HG02938 (cell line): Measurements from ENCODE around the gene SPOCK2.

Experiments used
- ATAC-seq: cut with Tn5 transposase; IDR thresholded peaks from one replicate; pipeline ENCODE4 v1.9.1; 2021; ENCODE audit warnings: mild to moderate bottlenecking, moderate library complexity; ENCODE audit not compliant: unreplicated experiment

Gene SPOCK2

DNA sequence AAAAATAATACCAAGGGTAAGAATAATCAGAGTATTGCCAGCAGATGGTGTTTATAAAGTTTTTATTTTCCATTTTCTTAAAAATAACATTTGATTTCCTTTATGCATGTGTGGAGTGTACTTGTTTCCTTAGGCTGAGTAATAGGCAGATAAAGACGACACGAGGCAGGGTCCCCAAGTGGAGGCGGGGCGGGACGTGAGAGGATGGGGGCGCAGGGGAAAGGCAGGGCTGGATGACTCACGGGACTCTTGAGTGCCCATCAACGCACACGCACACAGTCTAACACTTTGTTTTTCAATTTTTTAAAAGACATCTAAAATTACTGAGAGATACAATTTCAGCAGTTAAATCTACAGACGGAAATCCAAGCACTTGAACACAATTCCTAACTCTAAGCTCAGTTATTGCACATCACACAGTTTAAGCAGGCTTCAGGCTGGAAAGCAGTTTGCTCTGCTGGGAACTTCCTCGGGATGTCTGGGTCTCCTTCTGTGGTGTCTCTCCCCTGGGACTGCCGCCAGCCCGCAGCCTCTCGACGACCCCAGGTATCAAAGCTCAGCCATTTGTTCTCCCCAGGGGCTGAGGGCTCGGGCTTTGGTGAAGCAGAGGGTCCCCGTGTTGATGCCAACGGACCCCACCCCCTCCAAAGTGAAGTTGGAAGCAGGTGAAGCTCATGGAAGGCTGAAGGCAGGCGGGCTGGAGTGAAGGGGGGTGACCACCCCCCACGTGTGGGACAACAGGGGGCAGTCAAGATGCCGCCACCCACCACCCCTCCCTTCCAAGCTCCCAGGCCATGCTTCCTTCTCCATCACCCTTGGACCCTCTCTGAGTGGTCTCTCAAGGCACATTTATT is 29.1 kb downstream of the SPOCK2 start:
- ATAC-seq = no peak

DNA sequence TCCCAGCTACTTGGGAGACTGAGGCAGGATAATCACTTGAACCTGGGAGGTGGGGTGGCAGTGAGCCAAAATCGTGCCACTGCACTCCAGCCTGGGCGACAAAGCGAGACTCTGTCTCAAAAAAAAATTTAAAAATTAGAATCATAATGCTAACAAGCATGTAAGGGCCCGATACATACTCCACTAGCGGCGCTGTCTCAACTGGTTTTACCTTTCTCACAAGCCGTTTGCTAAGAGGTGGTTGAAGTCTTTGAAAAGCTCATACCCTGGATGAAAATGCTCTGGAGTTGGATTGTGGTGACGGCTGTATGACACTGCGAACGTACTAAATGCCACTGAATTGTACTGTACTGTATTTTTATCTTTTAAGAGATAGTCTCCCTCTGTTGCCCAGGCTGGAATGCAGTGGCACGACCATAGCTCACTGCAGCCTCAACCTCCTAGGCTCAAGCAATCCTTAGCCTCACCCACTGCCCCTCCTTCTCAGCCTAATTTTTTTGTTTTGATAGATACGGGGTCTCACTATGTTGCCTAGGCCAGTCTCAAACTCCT is 29.9 kb downstream of the SPOCK2 start:
- ATAC-seq = no peak

DNA sequence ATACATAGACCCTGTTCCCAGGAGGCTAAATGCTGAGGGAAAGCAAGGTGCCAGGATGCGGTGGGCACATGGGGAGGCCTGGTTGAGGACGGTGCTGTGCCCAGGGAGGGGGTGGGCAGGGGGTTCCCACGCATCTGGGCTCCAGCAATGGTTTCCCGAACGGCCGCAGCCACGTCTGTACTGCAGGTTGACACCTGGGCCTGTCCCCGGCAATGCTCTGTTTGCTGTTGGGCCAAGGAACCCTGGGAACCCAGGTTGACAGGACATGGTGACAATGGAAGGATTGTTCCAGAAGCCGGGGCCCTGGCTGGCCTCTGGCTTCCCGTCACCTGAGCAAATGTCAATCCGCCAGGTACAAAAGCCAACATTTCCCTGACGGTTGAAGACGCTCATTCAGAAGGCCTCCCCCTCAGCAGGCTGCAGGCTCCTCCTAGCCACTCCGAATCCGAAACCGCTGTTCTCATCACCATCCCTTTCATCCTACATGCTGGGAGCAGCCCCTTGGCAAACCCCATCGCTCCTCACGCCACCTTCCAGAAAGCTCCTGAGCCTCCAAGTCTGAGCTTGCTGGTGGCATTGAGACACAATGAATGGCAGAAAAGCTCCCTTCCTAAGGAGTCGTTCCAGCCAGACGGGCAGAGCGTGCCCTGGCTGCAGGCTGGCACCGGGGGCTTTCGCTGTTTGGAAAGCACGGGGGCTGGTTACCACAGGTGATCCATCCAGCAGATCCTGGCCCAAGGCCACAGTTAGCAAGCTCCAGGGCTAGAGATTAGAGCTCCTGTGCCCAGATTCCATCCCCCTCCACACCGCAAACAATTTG is 31.2 kb downstream of the SPOCK2 start:
- no peak for ATAC-seq

DNA sequence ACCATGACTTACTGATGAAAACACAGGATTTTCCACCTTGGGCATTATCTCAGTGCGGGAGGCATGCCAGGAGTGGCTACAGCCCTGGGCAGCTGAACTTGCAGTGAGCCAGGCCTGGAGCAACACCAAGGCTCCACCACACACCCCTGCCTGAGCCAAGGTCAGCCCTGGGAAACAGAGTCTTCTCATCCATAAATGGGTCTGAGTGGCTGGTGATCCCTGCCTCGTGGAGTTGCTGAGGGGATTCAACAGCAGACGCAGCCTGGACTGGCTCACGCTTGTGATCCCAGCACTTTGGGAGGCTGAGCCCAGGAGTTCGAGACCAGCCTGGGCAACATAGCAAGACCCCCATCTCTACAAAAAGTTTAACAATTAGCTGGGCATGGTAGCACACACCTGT is 32.2 kb downstream of the SPOCK2 start:
- no peak for ATAC-seq

DNA sequence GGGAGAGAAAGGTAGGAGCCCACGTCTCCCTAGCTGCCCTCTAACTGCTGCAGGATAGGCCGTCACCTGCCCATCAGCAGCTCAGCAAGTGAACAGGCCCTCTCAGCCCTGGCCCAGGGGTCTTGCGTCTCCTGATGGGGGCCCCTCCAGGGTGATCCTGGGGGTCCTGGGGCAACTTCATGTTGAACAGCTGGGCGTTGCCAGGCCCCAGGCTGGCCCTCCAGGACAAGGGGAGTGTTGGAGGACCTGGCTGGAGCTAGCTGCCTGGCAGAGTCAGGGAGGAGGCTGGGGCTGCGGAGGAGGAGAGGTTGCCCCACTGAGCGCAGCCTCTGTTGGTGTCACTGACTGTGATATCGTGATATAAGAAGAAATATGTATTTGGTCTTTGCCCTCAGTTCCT is 34.7 kb downstream of the SPOCK2 start:
- no peak for ATAC-seq

DNA sequence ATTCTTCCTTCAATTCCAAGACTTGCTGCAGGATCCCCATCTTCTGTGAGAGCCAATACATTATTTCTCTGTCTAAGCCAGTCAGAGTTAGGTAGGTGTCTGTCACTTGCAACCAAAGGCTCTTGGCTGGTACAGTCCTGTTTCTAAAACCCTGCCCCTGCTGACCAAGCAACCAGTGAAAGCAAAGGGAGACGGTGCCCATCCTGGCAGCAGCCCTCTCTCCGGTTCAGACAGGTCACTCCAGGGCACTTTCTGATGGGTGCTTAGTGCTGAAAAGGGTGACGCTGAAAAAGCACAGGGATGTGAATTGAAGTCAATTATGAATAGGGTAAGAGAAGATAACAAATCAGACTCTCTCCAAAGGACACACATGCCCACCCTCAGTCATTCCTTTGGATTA is 37.5 kb downstream of the SPOCK2 start:
- no peak for ATAC-seq

DNA sequence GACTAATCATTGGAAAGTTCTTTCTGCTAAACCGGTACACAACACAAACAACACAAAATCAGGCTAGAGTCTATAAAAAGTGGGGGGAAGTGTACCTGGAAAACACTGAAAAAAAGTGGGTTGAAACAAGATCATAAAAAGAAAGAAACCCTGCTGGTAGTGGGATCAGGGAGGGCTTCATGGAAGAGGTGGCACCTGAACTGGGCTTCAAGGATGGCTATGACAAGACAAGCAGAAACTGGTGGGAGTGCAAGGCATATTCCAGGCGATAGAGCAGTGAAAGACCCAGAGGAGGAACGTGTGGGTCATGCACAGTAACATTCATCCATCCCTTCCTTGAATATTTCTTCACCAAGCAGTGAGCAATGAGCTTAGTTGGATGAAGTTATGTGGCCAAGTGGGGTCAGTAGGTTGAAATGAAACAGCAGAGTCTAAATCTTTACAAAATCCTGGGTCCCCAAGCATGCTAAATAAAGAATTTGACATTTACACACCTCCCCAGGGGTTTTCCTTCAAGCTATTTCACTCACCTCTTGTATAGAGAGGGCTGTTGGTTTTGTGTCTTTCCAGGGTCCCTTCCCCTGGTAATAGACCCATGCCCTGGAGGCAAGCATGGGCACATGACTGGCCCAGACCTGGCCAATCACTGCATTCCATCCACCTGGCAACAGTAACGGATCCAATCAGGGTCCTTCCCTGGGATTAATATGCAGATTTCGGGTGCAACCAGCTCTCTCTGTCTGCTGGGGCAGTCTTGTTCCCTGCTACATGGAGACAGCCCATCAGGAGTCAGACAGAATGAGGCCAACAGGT is 38.2 kb downstream of the SPOCK2 start:
- no peak for ATAC-seq

DNA sequence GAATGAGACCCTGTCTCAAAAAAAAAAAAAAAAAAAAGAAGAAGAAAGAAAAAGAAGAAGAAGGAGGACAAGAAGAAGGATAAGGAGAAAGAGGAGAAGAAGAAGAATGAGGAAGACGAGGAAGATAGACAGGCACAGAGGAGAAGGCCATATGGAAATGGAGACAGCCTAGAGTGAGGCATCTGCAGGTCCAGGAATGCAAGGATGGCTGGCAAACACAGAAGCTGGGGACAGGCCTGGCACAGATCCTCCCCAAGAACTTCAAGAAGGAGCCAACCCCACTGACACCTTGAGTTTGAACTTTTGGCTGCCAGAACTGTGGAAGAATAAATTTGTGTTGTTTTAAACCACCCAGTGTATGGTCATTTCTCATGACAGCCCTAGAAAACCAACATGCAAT is 38.9 kb downstream of the SPOCK2 start:
- ATAC-seq = no peak

DNA sequence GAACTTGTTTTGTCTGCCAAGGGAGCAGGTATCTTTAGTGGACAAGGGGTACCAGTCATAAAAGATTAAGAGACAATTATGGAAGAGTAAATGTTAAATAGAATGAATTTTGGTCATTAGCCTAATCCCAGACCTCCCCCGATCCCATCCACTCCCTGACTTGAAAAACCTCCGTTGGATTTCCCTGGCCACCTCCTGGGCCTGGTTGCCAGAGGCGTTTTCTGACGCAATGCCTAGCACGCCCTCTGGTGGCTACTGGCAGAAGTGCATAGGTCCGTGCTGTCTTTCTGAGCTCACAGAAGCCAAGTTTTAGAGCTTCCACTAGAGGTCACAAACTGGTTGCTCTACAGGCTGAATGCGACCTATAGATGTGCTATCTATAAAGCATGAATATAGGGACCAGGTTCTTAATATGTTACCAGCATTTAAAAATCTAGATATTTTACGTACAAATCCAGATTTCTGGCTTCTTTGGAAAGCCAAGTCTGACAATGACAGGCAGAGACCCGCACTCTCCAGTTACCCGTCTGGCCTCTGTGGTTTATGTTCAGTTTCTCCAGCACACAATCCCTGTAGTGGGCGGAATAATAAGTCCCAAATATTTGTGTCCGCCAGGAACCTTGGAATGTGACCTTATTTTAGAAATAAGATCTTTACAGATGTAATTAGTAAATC is 39.8 kb downstream of the SPOCK2 start:
- ATAC-seq = no peak

DNA sequence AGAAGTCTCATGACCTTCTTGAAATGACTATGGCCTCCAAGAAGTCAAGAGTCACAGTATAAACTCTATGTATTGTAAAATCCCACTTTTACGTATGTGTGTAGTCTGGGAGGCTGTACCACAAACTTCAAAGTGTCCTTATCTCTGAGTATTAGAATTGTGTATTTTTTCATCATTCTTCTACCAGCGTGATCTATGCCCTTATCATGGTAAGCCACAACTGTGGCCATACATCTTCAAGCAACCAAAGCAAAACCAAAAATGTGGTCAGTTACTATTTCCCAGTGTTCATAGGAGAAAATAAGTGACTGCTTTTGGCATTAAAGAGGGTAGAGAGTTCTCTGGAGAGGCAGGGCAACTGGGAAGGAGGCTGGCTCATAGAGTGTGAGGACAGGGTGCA is 42.8 kb downstream of the SPOCK2 start:
- no peak for ATAC-seq

DNA sequence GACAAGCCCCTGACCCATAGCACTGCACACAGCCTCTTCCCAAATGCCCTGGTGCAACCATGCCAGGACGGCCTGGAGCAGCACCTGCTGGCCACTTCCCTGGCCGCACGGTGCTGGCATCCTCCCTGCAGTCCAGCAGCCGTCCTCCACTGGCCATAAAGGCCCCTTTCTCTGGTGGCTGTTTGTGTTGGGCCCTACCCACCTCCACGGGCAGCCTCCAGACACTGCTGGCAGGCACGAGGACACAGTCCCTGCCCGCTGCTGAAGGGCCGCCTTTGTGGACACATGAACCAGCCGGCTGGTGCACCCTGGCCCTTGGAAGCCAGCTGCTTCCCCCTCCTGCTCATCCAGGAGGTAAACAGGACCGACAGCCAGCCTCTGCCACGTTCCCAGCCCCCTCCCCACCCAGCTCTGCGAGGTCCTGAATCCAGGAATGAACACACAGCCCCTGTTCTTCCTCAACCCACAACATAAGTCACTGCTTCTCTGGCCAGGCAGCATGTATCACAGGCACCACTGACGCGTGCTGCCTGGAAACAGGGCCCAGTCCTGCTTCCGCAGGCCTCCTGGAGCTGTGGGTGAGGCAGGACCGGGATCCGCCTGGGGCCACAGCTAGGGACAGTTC is 43.8 kb downstream of the SPOCK2 start:
- ATAC-seq = no peak

DNA sequence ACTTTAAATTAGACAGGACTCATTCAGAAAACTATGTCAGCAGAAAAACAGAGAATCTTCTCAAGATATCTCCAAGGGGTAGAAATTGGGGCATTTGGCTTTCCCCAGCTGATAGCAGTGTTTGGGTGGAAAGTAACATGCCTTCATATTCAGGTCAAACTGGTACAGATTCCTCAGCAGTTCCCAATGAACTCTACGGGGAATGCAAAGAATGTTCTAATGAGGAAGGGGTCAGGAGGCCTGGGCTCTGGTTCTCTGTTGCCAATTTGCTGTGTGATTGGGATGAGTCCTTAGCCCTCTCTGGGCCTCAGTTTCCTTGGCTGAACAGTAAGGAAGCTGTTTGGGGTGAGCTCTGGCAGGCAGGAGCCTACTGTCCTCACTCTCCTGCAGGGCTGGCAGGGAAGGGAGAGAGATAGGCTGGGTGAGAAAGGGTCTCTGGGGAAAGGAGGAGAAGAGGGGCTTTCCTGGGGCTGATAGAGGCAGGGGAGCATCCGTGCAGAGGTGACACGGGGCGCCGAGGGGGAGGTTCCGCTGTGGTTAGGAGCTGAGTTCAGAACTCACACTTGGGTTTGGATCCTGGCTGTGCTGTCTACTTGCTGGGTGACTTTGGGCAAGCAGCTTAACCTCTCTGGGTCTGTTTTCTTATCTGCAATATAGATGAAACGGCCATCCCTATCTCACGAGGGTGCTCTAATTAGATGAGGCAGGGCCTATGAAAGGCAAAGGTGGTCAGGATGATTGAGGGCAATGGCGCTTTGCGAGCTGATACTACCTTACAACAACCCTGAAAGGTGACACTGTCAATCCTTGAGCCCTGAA is 45.1 kb downstream of the SPOCK2 start:
- ATAC-seq = no peak

DNA sequence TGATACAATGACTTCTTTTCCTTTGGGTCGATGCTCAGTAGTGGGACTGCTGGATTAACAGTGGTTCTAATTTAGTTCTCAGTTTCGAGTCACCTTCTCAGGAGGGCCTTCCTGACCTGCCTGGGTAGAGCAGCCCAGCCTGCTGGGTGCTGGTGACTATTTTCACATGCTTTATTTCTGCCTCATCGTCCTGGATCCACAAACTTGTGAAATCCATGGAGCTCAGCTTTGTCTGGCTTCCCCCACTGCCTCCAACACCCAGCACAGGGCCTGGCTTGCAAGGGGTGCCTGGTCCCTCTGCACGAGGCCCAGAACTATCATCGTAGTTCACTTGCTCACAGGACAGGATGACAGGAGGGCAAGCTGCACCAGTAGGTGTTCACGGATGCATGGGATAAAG is 46.9 kb downstream of the SPOCK2 start:
- no peak for ATAC-seq

DNA sequence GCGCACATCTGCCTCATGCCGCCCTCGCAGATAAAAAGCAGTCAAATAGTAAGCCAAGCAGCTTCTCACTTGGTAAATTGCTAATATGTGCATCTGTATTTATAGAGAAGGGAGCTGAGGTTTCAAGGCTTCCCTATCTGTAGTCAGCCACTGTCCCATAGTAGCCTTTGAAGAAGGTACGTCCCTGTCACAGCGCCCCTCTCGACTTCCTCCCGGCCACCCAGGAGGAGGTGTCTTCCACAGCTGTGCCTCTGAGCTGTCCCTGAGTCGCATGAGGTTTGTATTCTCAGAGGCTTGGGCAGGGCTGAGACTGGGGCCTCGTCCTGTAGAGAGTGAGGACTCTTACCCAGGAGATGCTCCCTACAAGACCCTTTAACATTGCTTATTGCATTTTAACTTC is 49.0 kb downstream of the SPOCK2 start:
- no peak for ATAC-seq

DNA sequence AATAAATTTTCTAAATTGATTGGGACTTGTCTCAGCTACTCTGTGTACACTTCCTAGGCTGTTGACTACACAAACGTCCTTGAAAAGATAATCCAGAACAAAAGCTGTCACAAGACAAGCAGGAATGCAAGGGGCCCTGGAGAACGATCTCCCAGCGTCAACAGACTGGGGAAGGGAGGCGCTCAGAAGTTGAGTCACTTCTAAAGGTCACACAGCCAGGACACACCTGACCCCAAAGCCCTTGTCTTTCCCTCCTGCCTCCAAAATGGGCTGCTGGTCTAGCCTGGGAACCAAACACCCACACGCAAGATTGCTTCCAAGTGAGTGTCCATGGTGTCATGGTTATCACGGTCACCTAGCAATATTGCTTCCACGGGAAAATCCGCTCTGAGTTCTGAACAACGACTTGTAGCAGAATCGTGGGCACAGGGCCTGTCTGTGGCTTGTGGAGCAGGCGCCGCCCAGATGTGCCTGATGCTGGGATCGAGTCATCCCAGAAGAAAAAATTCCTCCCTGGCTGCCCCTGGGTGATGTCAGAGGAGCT is 49.8 kb downstream of the SPOCK2 start:
- ATAC-seq = no peak

DNA sequence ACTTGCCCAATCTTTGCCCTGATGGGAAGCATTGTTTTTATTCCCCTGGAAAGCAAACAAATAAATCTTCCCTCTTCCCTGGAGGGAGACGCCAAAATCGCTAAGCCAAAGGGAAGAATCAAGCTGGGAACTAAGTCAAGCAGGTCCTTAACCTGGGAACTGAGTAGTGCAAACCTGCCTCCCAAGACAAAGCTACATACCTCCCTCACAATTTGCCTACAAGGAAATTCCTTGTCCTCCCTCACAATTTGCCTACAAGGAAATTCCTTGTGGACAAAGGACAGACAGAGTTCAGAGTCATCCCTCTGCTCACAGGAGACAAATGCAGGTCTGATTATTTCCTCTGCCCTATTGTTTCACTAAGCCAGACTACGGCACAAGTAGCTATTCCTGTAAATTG is 50.5 kb downstream of the SPOCK2 start:
- no peak for ATAC-seq

DNA sequence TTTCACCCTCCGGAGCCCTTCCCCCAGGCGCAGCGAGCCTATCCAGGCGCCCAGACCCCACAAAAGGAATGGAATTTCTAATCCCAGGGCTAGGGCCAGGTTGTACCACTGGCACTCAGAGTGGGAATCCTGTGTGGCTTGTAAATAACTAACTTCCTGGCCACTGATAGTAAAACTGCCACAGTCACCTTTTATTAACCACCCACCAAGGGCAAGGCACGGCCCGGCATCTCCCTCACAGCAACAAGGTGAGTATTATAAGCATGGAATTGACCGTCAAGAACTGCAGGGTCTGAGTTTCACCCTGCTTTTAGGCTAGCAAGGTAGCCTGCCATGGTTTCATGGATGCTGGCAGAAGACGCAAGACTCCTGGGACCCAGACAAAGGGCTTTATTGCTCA is 51.1 kb downstream of the SPOCK2 start:
- no peak for ATAC-seq

DNA sequence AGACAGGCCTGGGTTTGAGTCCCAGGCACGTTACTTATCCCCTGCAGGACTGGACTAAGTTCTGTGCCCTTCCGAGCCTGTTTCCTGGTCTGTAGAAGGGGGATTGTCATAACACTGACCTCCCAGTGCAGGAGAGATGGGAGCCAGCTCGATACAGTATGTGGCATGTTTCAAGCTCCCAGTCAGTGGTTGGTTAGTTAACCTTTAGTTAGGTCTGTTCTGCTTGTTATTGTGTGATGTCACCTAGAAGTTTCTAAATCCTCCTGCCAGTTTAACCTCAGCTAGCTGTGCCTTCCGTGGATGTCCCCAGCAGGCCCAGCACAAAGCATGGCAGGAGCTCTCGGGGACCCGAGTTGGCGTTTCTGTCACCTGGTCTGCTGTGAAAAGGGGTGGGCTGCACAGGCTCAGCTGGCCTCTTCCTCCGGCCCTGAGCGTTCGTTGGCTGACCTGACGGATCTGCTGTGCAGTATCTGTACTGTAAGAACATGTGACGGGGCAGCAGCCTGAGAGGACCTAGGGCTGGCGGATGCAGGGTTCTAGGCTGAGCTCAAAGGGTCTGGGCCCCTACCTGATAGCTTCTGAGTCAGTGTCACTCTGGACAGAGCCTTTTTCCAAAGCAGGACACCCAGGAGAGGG is 53.0 kb downstream of the SPOCK2 start:
- no peak for ATAC-seq

DNA sequence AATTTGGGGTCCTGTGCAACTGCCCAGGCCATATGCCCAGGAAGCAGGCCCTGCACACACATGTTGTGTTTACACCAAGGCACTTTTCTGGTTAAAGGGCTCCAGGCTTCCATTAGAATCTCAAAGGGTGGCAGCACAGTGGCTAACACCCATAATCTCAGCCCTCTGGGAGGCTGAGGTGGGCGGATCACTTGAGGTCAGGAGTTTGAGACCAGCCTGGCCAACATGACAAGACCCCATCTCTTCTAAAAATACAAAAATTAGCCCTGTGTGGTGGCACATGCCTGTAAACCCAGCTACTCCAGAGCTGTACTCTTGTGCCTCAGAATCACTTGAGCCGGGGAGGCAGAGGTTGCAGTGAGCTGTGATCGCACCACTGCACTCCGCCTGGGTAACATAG is 53.6 kb downstream of the SPOCK2 start:
- ATAC-seq = no peak
